Endothelial cell (in vitro differentiated cells): ENCODE data around the gene KCNQ1. TPM values are rescaled to one million over a fixed set of nuclear protein-coding genes. Genes with fewer than 3 reads are reported as not detected.

Experiments used
- DNase-seq: peaks from one replicate; pipeline ENCODE4 v3.0.0; 2021; ENCODE audit warnings: low spot score
- H3K27ac Mint-ChIP-seq: one replicate; pipeline ENCODE4 v1.8.0; 2021; ENCODE audit warnings: mixed read lengths, inconsistent platforms; ENCODE audit not compliant: unreplicated experiment
- H3K27me3 Mint-ChIP-seq: one replicate; pipeline ENCODE4 v1.8.0; 2021; ENCODE audit warnings: mild to moderate bottlenecking, moderate library complexity, mixed read lengths, inconsistent platforms; ENCODE audit not compliant: unreplicated experiment
- H3K36me3 Mint-ChIP-seq: one replicate; pipeline ENCODE4 v1.8.0; 2021; ENCODE audit warnings: mild to moderate bottlenecking, low read depth, mixed read lengths, inconsistent platforms; ENCODE audit not compliant: unreplicated experiment
- H3K4me1 Mint-ChIP-seq: one replicate; pipeline ENCODE4 v1.8.0; 2021; ENCODE audit warnings: mild to moderate bottlenecking, mixed read lengths, inconsistent platforms; ENCODE audit not compliant: unreplicated experiment
- H3K4me3 Mint-ChIP-seq: one replicate; pipeline ENCODE4 v1.8.0; 2021; ENCODE audit warnings: mild to moderate bottlenecking, mixed read lengths, inconsistent platforms; ENCODE audit not compliant: unreplicated experiment
- H3K9me3 Mint-ChIP-seq: one replicate; pipeline ENCODE4 v1.8.0; 2021; ENCODE audit warnings: mixed read lengths, inconsistent platforms; ENCODE audit not compliant: unreplicated experiment
- total RNA-seq: library from RNA; stranded (reverse); fragmentation: NEBNext Ultra II Directional; extraction: Animal tissue kit (Norgen Biotek cat#: 25700); gene quantifications from one replicate; pipeline ENCODE4 v1.2.1, GENCODE V29; 2021; ENCODE audit not compliant: unreplicated experiment
- TF ChIP-seq, protein P1 (sequence below): fragments of 200-600 bp; sonication (generic); IDR thresholded peaks from one replicate; pipeline ENCODE4 v1.5.0; 2021; ENCODE audit warnings: antibody characterized with exemption; ENCODE audit not compliant: unreplicated experiment

KCNQ1 gene
- total RNA-seq, 1 donor from 2014 or later, result 35.3 TPM

DNA sequence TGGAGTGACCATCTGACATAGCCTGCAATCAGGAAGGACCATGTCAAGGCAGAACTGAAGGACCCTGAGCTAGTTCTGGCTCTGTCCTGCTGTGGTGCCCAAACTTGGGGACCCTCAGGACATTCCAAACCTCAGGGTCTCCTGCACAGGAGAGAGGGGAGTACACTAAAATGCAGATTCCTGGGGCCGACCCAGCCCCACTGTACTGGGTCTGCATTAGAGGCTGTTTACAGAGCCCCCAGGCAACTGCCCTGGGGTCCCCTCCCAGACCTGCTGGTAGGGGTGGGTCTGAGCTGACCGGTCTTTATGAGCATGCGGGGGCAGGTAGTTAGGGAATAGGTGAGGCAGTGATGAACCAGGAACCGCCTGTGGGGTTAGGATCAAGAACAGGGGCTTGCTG is 7.3 kb upstream of the KCNQ1 start:
- peaks cover 6% of the 10 kb centered on the region for H3K4me1 Mint-ChIP-seq
- no peak for DNase-seq
- no peak overlapping the region for H3K4me3 Mint-ChIP-seq
- H3K27me3 Mint-ChIP-seq, result peaks cover 5% of the 10 kb centered on the region
- H3K27ac Mint-ChIP-seq, result no peak overlapping the region
- TF ChIP-seq, protein P1, sequence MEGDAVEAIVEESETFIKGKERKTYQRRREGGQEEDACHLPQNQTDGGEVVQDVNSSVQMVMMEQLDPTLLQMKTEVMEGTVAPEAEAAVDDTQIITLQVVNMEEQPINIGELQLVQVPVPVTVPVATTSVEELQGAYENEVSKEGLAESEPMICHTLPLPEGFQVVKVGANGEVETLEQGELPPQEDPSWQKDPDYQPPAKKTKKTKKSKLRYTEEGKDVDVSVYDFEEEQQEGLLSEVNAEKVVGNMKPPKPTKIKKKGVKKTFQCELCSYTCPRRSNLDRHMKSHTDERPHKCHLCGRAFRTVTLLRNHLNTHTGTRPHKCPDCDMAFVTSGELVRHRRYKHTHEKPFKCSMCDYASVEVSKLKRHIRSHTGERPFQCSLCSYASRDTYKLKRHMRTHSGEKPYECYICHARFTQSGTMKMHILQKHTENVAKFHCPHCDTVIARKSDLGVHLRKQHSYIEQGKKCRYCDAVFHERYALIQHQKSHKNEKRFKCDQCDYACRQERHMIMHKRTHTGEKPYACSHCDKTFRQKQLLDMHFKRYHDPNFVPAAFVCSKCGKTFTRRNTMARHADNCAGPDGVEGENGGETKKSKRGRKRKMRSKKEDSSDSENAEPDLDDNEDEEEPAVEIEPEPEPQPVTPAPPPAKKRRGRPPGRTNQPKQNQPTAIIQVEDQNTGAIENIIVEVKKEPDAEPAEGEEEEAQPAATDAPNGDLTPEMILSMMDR, result no peak
- H3K9me3 Mint-ChIP-seq, result no peaks in the 10 kb centered on the region
- no peaks in the 10 kb centered on the region for H3K36me3 Mint-ChIP-seq

DNA sequence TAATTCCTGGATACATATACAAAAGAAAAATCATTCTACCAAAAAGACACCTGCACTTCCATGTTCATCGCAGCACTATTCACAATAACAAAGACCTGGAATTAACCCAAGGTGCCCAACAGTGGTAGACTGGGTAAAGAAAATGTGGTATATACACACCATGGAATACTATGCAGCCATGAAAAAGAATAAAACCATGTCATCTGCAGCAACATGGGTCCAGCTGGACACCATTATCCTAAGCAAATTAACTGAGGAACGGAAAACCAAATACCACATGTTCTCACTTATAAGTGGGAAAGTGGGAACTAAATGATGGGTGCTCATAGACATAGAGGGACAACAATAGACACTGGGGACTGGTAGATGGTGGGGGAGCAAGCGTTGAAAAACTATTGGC is 5.0 kb upstream of the KCNQ1 start:
- TF ChIP-seq, protein P1, result no peak
- peaks cover 7% of the 10 kb centered on the region for H3K27me3 Mint-ChIP-seq

DNA sequence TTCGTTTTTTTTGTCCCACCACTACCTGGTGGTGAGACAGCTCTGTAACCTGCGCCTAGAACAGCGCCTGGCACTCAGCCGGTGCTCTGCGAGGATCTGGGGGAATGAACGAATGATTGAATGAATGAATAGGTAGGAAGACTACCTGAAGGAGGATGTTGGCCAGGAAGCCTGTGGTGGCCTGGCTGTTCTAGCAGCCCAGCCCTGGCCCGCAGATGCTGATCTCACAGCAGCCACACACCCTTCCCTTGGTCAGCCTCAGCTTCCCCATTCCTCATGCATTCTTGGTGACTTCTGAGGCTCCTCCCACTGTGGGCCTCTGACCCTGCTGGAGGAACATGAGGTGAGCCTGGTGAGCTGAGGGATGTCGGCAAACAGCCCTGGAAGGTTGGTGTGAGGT is 4.2 kb upstream of the KCNQ1 start:
- no peaks in the 10 kb centered on the region for H3K9me3 Mint-ChIP-seq
- peaks cover 7% of the 10 kb centered on the region for H3K27me3 Mint-ChIP-seq
- H3K4me3 Mint-ChIP-seq, result no peak overlapping the region
- peaks cover 9% of the 10 kb centered on the region for H3K4me1 Mint-ChIP-seq
- H3K27ac Mint-ChIP-seq, result no peak overlapping the region
- TF ChIP-seq, protein P1, result no peak
- no peaks in the 10 kb centered on the region for H3K36me3 Mint-ChIP-seq
- no peak for DNase-seq

More for the DNA sequence above, 5.0 kb upstream of the KCNQ1 start:
- no peak overlapping the region for H3K4me3 Mint-ChIP-seq
- peaks cover 6% of the 10 kb centered on the region for H3K4me1 Mint-ChIP-seq
- H3K9me3 Mint-ChIP-seq, result no peaks in the 10 kb centered on the region
- DNase-seq, result no peak
- H3K36me3 Mint-ChIP-seq, result no peaks in the 10 kb centered on the region
- H3K27ac Mint-ChIP-seq, result no peak overlapping the region

DNA sequence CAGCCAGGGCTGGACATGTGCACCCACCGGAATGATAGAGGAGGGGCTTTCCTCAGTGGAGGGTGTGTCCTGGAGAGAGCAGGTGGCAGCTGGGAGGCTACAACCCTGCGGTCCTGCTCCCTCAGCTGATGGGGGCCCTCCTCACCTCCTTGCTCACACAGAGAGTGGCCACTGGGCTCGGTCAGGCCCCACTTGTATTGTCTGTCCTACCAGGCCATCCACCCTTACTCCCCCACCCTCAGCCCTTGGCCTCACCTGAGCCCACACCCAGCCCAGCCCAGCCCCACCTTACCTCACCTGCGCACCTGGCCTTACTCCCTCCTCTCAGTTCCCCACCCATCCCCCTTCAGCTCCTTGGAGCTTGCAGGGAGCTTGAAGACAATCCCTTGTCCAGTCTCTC is 3.6 kb upstream of the KCNQ1 start:
- peaks cover 7% of the 10 kb centered on the region for H3K27me3 Mint-ChIP-seq
- TF ChIP-seq, protein P1, result no peak
- H3K4me1 Mint-ChIP-seq, result peaks cover 9% of the 10 kb centered on the region
- no peak for DNase-seq
- no peak overlapping the region for H3K27ac Mint-ChIP-seq
- no peaks in the 10 kb centered on the region for H3K36me3 Mint-ChIP-seq
- H3K4me3 Mint-ChIP-seq, result no peak overlapping the region
- H3K9me3 Mint-ChIP-seq, result no peaks in the 10 kb centered on the region

DNA sequence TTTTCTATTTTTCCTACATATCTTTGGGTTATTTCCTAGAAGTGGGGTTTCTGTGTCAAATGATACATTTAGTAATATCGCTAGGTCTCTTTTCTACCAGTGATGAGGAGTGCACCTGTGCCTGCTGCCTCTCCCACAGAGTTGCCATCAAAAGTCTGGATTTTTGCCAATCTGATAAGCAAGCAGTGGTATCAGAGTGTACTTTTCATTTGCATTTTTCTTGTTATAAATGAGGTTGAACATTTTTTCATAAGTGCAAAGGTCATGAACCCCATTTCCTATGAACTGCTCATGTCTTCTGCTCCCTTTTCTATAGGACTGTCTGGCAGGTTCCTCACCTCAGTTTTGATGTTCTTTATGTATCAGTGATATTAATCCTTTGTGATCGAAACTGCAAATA is 2.2 kb upstream of the KCNQ1 start:
- Mint-ChIP-seq H3K4me3 (no peak overlapping the region), H3K9me3 (no peaks in the 10 kb centered on the region), H3K27me3 (peaks cover 10% of the 10 kb centered on the region), H3K4me1 (peaks cover 16% of the 10 kb centered on the region), H3K27ac (no peak overlapping the region), H3K36me3 (no peaks in the 10 kb centered on the region)
- TF ChIP-seq, protein P1, result no peak
- DNase-seq, result no peak
